Measurements from ENCODE around the gene DDX25.

Gene DDX25

GRCh38 chr11:125959511-125959910 lies 55.2 kb downstream of the DDX25 start:
- Mint-ChIP-seq H3K36me3 (peaks cover 14% of the 10 kb centered on the region), H3K27me3 (no peaks in the 10 kb centered on the region), H3K4me3 (no peak overlapping the region), H3K27ac (no peak overlapping the region), H3K4me1 (ENCODE audit: low read depth) (no peaks in the 10 kb centered on the region), H3K9me3 (ENCODE audit: low read depth) (peaks cover 9% of the 10 kb centered on the region)

- peaks cover 16% of the 10 kb centered on the region for H3K36me3 Mint-ChIP-seq
- no peak overlapping the region for H3K27ac Mint-ChIP-seq
- peaks cover 9% of the 10 kb centered on the region for H3K9me3 Mint-ChIP-seq (ENCODE audit: low read depth)
- H3K4me3 Mint-ChIP-seq: no peak overlapping the region
- no peaks in the 10 kb centered on the region for H3K4me1 Mint-ChIP-seq (ENCODE audit: low read depth)
- H3K27me3 Mint-ChIP-seq: no peaks in the 10 kb centered on the region
Observed at GRCh38 chr11:125959931-125960330, 55.6 kb downstream of the DDX25 start.

- Mint-ChIP-seq H3K4me1 (ENCODE audit: low read depth) (no peaks in the 10 kb centered on the region), H3K27me3 (no peaks in the 10 kb centered on the region), H3K27ac (no peak overlapping the region), H3K4me3 (no peak overlapping the region), H3K36me3 (peaks cover 17% of the 10 kb centered on the region), H3K9me3 (ENCODE audit: low read depth) (peaks cover 9% of the 10 kb centered on the region)
Observed at GRCh38 chr11:125960771-125961170, 56.5 kb downstream of the DDX25 start.

GRCh38 chr11:125967515-125967914 lies 63.2 kb downstream of the DDX25 start:
- peaks cover 14% of the 10 kb centered on the region for H3K36me3 Mint-ChIP-seq
- H3K9me3 Mint-ChIP-seq (ENCODE audit: low read depth): peaks cover 7% of the 10 kb centered on the region
- no peak overlapping the region for H3K4me3 Mint-ChIP-seq
- H3K27me3 Mint-ChIP-seq: no peaks in the 10 kb centered on the region
- H3K4me1 Mint-ChIP-seq (ENCODE audit: low read depth): no peaks in the 10 kb centered on the region
- H3K27ac Mint-ChIP-seq: no peak overlapping the region

- Mint-ChIP-seq H3K4me1 (ENCODE audit: low read depth) (no peaks in the 10 kb centered on the region), H3K27me3 (no peaks in the 10 kb centered on the region), H3K36me3 (peaks cover 11% of the 10 kb centered on the region), H3K9me3 (ENCODE audit: low read depth) (no peaks in the 10 kb centered on the region), H3K4me3 (no peak overlapping the region), H3K27ac (no peak overlapping the region)
Observed at GRCh38 chr11:125968354-125968753, 64.0 kb downstream of the DDX25 start.

GRCh38 chr11:125971618-125972017 lies 67.3 kb downstream of the DDX25 start:
- no peaks in the 10 kb centered on the region for H3K4me1 Mint-ChIP-seq (ENCODE audit: low read depth)
- H3K36me3 Mint-ChIP-seq: peaks cover 7% of the 10 kb centered on the region
- H3K4me3 Mint-ChIP-seq: no peak overlapping the region
- H3K9me3 Mint-ChIP-seq (ENCODE audit: low read depth): no peaks in the 10 kb centered on the region
- no peaks in the 10 kb centered on the region for H3K27me3 Mint-ChIP-seq
- no peak overlapping the region for H3K27ac Mint-ChIP-seq

- Mint-ChIP-seq H3K27ac (no peak overlapping the region), H3K36me3 (peaks cover 7% of the 10 kb centered on the region), H3K4me3 (no peak overlapping the region), H3K9me3 (ENCODE audit: low read depth) (no peaks in the 10 kb centered on the region), H3K27me3 (no peaks in the 10 kb centered on the region), H3K4me1 (ENCODE audit: low read depth) (no peaks in the 10 kb centered on the region)
Observed at GRCh38 chr11:125974284-125974683, 70.0 kb downstream of the DDX25 start.

GRCh38 chr11:125975634-125976033 lies 71.3 kb downstream of the DDX25 start:
- H3K27me3 Mint-ChIP-seq: no peaks in the 10 kb centered on the region
- H3K9me3 Mint-ChIP-seq (ENCODE audit: low read depth): no peaks in the 10 kb centered on the region
- no peak overlapping the region for H3K27ac Mint-ChIP-seq
- H3K4me1 Mint-ChIP-seq (ENCODE audit: low read depth): no peaks in the 10 kb centered on the region
- no peak overlapping the region for H3K4me3 Mint-ChIP-seq
- peaks cover 5% of the 10 kb centered on the region for H3K36me3 Mint-ChIP-seq

- H3K4me3 Mint-ChIP-seq: no peak overlapping the region
- H3K9me3 Mint-ChIP-seq (ENCODE audit: low read depth): no peaks in the 10 kb centered on the region
- H3K27me3 Mint-ChIP-seq: no peaks in the 10 kb centered on the region
- H3K27ac Mint-ChIP-seq: no peak overlapping the region
- peaks cover 3% of the 10 kb centered on the region for H3K36me3 Mint-ChIP-seq
- no peaks in the 10 kb centered on the region for H3K4me1 Mint-ChIP-seq (ENCODE audit: low read depth)
Observed at GRCh38 chr11:125976156-125976555, 71.8 kb downstream of the DDX25 start.

GRCh38 chr11:125977333-125977732 lies 73.0 kb downstream of the DDX25 start:
- Mint-ChIP-seq H3K36me3 (peaks cover 3% of the 10 kb centered on the region), H3K4me1 (ENCODE audit: low read depth) (no peaks in the 10 kb centered on the region), H3K27me3 (no peaks in the 10 kb centered on the region), H3K27ac (no peak overlapping the region), H3K9me3 (ENCODE audit: low read depth) (no peaks in the 10 kb centered on the region), H3K4me3 (no peak overlapping the region)

- Mint-ChIP-seq H3K4me1 (ENCODE audit: low read depth) (no peaks in the 10 kb centered on the region), H3K9me3 (ENCODE audit: low read depth) (no peaks in the 10 kb centered on the region), H3K27ac (no peak overlapping the region), H3K4me3 (no peak overlapping the region), H3K36me3 (peaks cover 7% of the 10 kb centered on the region), H3K27me3 (no peaks in the 10 kb centered on the region)
Observed at GRCh38 chr11:125978181-125978716, 73.9 kb downstream of the DDX25 start.

Measured in activated naive CD8-positive, alpha-beta T cell (primary cell).